ENCODE measurements around the gene MTCL1. TPM values are rescaled to one million over a fixed set of nuclear protein-coding genes. Genes with fewer than 3 reads are reported as not detected.

Gene MTCL1
- total RNA-seq, 1 donor from 2014 or later, result 50.5 TPM

GRCh38 chr18:8735274-8735673 lies 29.9 kb downstream of the MTCL1 start:
- Histone ChIP-seq H3K4me3 (ENCODE audit: low read depth, low read length) (no peak overlapping the region), H3K36me3 (ENCODE audit: control insufficient read depth, insufficient read depth, low read length) (peaks cover 2% of the 10 kb centered on the region), H3K27me3 (ENCODE audit: control insufficient read depth, insufficient read depth, low read length) (no peaks in the 10 kb centered on the region)
- no peak for TF ChIP-seq CTCF (IDR thresholded peaks at IDR 0.05; ENCODE audit: insufficient read depth, low read length, poor library complexity, severe bottlenecking)
- no peak for DNase-seq (ENCODE audit: low read depth)

GRCh38 chr18:8741117-8741516 lies 35.8 kb downstream of the MTCL1 start:
- Histone ChIP-seq H3K36me3 (ENCODE audit: control insufficient read depth, insufficient read depth, low read length) (peaks cover 2% of the 10 kb centered on the region), H3K27me3 (ENCODE audit: control insufficient read depth, insufficient read depth, low read length) (no peaks in the 10 kb centered on the region), H3K4me3 (ENCODE audit: low read depth, low read length) (no peak overlapping the region)
- no peak for TF ChIP-seq CTCF (IDR thresholded peaks at IDR 0.05; ENCODE audit: insufficient read depth, low read length, poor library complexity, severe bottlenecking)
- no peak for DNase-seq (ENCODE audit: low read depth)

GRCh38 chr18:8741532-8741931 lies 36.2 kb downstream of the MTCL1 start:
- Histone ChIP-seq H3K4me3 (ENCODE audit: low read depth, low read length) (no peak overlapping the region), H3K27me3 (ENCODE audit: control insufficient read depth, insufficient read depth, low read length) (no peaks in the 10 kb centered on the region), H3K36me3 (ENCODE audit: control insufficient read depth, insufficient read depth, low read length) (peaks cover 2% of the 10 kb centered on the region)
- no peak for DNase-seq (ENCODE audit: low read depth)
- no peak for TF ChIP-seq CTCF (IDR thresholded peaks at IDR 0.05; ENCODE audit: insufficient read depth, low read length, poor library complexity, severe bottlenecking)

- no peak overlapping the region for H3K4me3 ChIP-seq (ENCODE audit: low read depth, low read length)
- H3K36me3 ChIP-seq (ENCODE audit: control insufficient read depth, insufficient read depth, low read length), result no peaks in the 10 kb centered on the region
- H3K27me3 ChIP-seq (ENCODE audit: control insufficient read depth, insufficient read depth, low read length), result no peaks in the 10 kb centered on the region
- no peak for DNase-seq (ENCODE audit: low read depth)
- no peak for TF ChIP-seq CTCF (IDR thresholded peaks at IDR 0.05; ENCODE audit: insufficient read depth, low read length, poor library complexity, severe bottlenecking)
Observed at GRCh38 chr18:8742387-8743361, 37.3 kb downstream of the MTCL1 start.

GRCh38 chr18:8744038-8744437 lies 38.7 kb downstream of the MTCL1 start:
- Histone ChIP-seq H3K27me3 (ENCODE audit: control insufficient read depth, insufficient read depth, low read length) (no peaks in the 10 kb centered on the region), H3K4me3 (ENCODE audit: low read depth, low read length) (no peak overlapping the region), H3K36me3 (ENCODE audit: control insufficient read depth, insufficient read depth, low read length) (no peaks in the 10 kb centered on the region)
- no peak for DNase-seq (ENCODE audit: low read depth)
- TF ChIP-seq CTCF (IDR thresholded peaks at IDR 0.05; ENCODE audit: insufficient read depth, low read length, poor library complexity, severe bottlenecking), result no peak
